BLaER1 (cell line): ENCODE data around the gene RCCD1.

Source experiments
- H3K27ac ChIP-seq: shearing (Covaris generic); formaldehyde crosslinking; 2 replicates; pipeline ENCODE4 v1.8.1; 2022
- H3K27me3 ChIP-seq: shearing (Covaris generic); formaldehyde crosslinking; 2 replicates; pipeline ENCODE4 v1.8.1; 2022
- H3K36me3 ChIP-seq: shearing (Covaris generic); formaldehyde crosslinking; 2 replicates; pipeline ENCODE4 v1.8.1; 2022
- H3K4me1 ChIP-seq: shearing (Covaris generic); formaldehyde crosslinking; 2 replicates; pipeline ENCODE4 v1.8.1; 2022
- H3K4me2 ChIP-seq: shearing (Covaris generic); formaldehyde crosslinking; 2 replicates; pipeline ENCODE4 v1.8.1; 2022
- H3K4me3 ChIP-seq: shearing (Covaris generic); formaldehyde crosslinking; 2 replicates; pipeline ENCODE4 v1.8.1; 2022
- H3K9ac ChIP-seq: shearing (Covaris generic); formaldehyde crosslinking; 2 replicates; pipeline ENCODE4 v1.8.1; 2022
- H3K9me3 ChIP-seq: shearing (Covaris generic); formaldehyde crosslinking; 2 replicates; pipeline ENCODE4 v1.8.1; 2022
- H4K20me1 ChIP-seq: shearing (Covaris generic); formaldehyde crosslinking; 2 replicates; pipeline ENCODE4 v1.8.1; 2022
- Cebpa-rat ChIP-seq: shearing (Covaris generic); IDR thresholded peaks from 2 replicates; pipeline ENCODE4 v1.8.1; 2022

Gene RCCD1

GRCh38 chr15:91007266-91007665 lies 52.6 kb downstream of the RCCD1 start:
- Histone ChIP-seq H3K27ac (no peak overlapping the region), H3K4me3 (no peak overlapping the region), H3K9me3 (no peaks in the 10 kb centered on the region), H3K9ac (no peak overlapping the region), H3K4me2 (no peak overlapping the region), H3K36me3 (peaks cover 99% of the 10 kb centered on the region), H3K27me3 (no peaks in the 10 kb centered on the region), H4K20me1 (peaks cover 8% of the 10 kb centered on the region; the same call in 1 of the 2 replicates), H3K4me1 (no peaks in the 10 kb centered on the region)
- TF ChIP-seq Cebpa-rat = no peak
